Right lobe of liver (tissue), 6 donors: Measurements from ENCODE around the gene TMUB1. TPM values are rescaled to one million over a fixed set of nuclear protein-coding genes. Genes with fewer than 3 reads are reported as not detected.

ENCODE experiments used
- ATAC-seq, 4 donors: fragments of 200-7000 bp; cut with Tn5 transposase; one replicate each; pipeline ENCODE4 v1.9.1; 2020; ENCODE audit warnings: mild to moderate bottlenecking in 4 of 4, moderate library complexity in 4 of 4
- DNase-seq, 3 donors: peaks; one replicate each; pipeline ENCODE4 v3.0.0-alpha.2; 2020
- H3K27ac ChIP-seq, 3 donors: fragments of 200-600 bp; one replicate each; pipeline ENCODE4 v1.8.0; 2022
- H3K27me3 ChIP-seq, 2 donors: fragments of 200-600 bp; one replicate each; pipeline ENCODE4 v1.8.0; 2022
- H3K36me3 ChIP-seq, 4 donors: fragments of 200-600 bp; sonication (generic) in 1 of 4; one replicate each; pipeline versions ENCODE4 v1.5.1 to v1.8.0; 2017 to 2022; ENCODE audit warnings: control low read depth in 1 of 4
- H3K4me1 ChIP-seq, 4 donors: fragments of 200-600 bp; sonication (generic) in 1 of 4; one replicate each; pipeline versions ENCODE4 v1.5.1 to v1.8.0; 2017 to 2022; ENCODE audit warnings: control low read depth in 1 of 4
- H3K4me3 ChIP-seq, 3 donors: fragments of 200-600 bp; one replicate each; pipeline ENCODE4 v1.8.0; 2022
- H3K9me3 ChIP-seq, 4 donors: fragments of 200-600 bp; sonication (generic) in 1 of 4; one replicate each; pipeline versions ENCODE4 v1.5.1 to v1.8.0; 2017 to 2022; ENCODE audit warnings: control low read depth in 1 of 4
- CTCF ChIP-seq, 4 donors: fragments of 200-600 bp in 3 of 4; fragments of 450-650 bp in 1 of 4; IDR thresholded peaks; one replicate each; pipeline versions ENCODE4 v1.5.1 to v1.8.0; 2016 to 2022; ENCODE audit warnings: antibody characterized with exemption in 4 of 4, mild to moderate bottlenecking in 2 of 4
- POLR2A ChIP-seq: fragments of 450-650 bp; IDR thresholded peaks from one replicate; pipeline ENCODE4 v1.6.1; 2017; ENCODE audit warnings: antibody characterized with exemption, mild to moderate bottlenecking
- WGBS: methylation state at CpG from one replicate; pipeline ENCODE4 v1.1.6; 2018; ENCODE audit warnings: low coverage, low lambda C conversion rate; ENCODE audit not compliant: insufficient coverage; ENCODE audit errors: missing lambda C conversion rate; 5-methylcytosine and 5-hydroxymethylcytosine counted together
- intact Hi-C, 2 donors: fragments of 100-400 bp; cut with DNase I; formaldehyde crosslinking; loops; one replicate each; pipeline versions ENCODE4 v1.11.2 to v1.14.1; 2022
- total RNA-seq, 6 experiments: library from RNA; depleted of rRNA in 2 of 6; stranded (reverse); fragments of >200 nt in 2 of 6; fragmentation: NEBNext Ultra II Directional in 3 of 6; extraction: Animal tissue kit (Norgen Biotek cat#: 25700) in 3 of 6; gene quantifications; one replicate each; pipeline versions ENCODE4 v1.1.0 to v1.2.4, GENCODE V29; 2016 to 2023
- donor health status: DM: no; HTN: yes; CAD: no.
- donor health status: DM: no; HTN: no; CAD: no.
- donor health status: DM: no; HTN: no; CAD: no.
- donor health status: DM: no; HTN: yes; CAD: no.
- donor health status: DM: no; HTN: yes; CAD: no.

The TMUB1 gene
- total RNA-seq, 6 experiments from 2014 or later = 27.7 to 63.1 (median 41.8) TPM

DNA sequence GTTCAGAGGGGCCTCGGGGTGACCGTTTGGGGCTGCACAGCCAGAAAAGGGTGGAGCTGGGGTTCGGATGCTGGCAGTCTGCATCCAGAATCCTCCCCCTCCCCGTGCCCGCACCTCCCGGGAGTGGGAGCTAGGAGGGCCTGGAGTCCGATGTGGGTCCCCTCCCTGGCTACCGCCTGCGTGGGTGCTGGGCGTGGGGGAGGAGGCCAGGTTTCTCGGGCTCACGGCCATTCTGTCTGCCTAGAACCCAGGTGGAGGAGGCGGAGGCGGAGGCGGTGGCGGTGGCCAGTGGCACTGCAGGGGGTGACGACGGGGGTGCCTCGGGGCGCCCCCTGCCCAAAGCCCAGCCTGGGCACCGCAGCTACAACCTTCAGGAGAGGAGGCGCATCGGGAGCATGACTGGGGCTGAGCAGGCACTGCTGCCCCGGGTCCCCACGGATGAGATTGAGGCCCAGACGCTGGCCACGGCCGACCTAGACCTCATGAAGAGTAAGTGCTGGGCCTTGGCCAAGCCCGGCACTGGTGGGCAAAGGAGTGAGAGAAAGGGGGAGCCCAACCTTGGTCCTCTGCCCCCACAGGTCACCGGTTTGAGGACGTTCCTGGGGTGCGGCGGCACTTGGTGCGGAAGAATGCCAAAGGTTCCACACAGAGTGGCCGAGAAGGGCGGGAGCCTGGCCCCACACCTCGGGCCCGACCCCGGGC is 16.9 kb downstream of the TMUB1 start:
- intact Hi-C loops = no loop called here
- Histone ChIP-seq H3K4me3 (no peak overlapping the region), H3K4me1 (peaks cover 0 to 16% (median 8%) of the 10 kb centered on the region in 4 donors), H3K27ac (no peak overlapping the region), H3K9me3 (no peaks in the 10 kb centered on the region), H3K36me3 (peaks cover 0 to 66% (median 31%) of the 10 kb centered on the region in 4 donors), H3K27me3 (no peaks in the 10 kb centered on the region)
- DNase-seq = no peak
- TF ChIP-seq CTCF (IDR thresholded peaks at IDR 0.05) (no peak), POLR2A (no peak)
- ATAC-seq = no peak
- WGBS = 89% methylated on average over 10 of the region's 39 CpGs

DNA sequence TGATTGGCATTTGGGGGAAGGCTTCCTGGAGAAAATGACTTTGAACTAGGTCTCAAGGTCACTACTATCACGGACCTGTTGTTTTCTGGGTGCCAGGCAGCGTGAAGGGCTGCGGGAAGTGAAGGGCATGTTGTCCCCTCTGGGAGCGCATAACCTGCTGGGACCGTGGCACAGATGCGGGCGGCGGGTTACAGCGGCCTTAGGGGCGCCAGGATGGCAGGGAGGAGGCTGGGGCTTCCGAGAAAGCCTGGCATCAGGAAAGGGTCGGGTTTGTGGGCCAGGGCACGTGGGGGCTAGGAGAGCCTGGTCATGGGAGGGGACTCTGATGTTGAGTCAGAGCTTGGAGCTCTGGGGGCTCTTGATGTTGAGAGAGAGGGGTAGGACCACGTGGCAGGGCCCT is 17.8 kb downstream of the TMUB1 start:
- no peak overlapping the region for H3K4me3 ChIP-seq
- H3K36me3 ChIP-seq = peaks cover 0 to 57% (median 26%) of the 10 kb centered on the region in 4 donors
- no peak overlapping the region for H3K27ac ChIP-seq
- ATAC-seq (no peak), DNase-seq (no peak)
- intact Hi-C loops = no loop called here
- no peak for TF ChIP-seq POLR2A
- TF ChIP-seq CTCF (IDR thresholded peaks at IDR 0.05) = no peak
- H3K27me3 ChIP-seq = no peaks in the 10 kb centered on the region
- H3K9me3 ChIP-seq = no peaks in the 10 kb centered on the region
- peaks cover 0 to 25% (median 12%) of the 10 kb centered on the region in 4 donors for H3K4me1 ChIP-seq
- 64% methylated on average over 11 of the region's 14 CpGs for whole genome bisulfite sequencing

DNA sequence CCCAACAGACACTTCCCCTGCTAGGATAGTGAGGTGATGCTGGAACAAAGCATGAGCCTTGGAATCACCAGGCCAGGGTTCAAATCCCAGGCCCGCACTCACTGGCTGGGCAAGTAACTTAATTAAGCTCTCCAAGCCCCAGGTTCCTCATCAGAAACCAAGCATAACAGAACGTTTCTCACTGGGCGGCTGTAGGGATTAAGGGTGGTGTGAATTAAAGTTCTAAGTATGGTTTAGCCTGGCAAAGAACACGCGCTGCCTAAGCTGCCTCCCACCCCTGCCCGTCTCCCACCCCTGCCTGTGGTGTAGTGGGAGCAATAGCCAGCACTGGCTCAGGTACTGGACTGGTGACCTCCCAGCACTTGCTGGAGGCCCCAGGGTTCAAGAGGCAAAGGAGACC is 18.3 kb downstream of the TMUB1 start:
- Histone ChIP-seq H3K9me3 (no peaks in the 10 kb centered on the region), H3K4me1 (peaks cover 0 to 26% (median 13%) of the 10 kb centered on the region in 4 donors), H3K27me3 (no peaks in the 10 kb centered on the region), H3K36me3 (peaks cover 0 to 52% (median 23%) of the 10 kb centered on the region in 4 donors), H3K27ac (no peak overlapping the region), H3K4me3 (no peak overlapping the region)
- intact Hi-C loops = no loop called here
- 88% methylated on average over 4 of the region's 6 CpGs for WGBS
- TF ChIP-seq POLR2A (no peak), CTCF (IDR thresholded peaks at IDR 0.05) (no peak)
- no peak for DNase-seq
- ATAC-seq = no peak

- WGBS = 79% methylated on average over 4 of the region's 18 CpGs
These were observed 18.8 kb downstream of the TMUB1 start for GRCh38 chr7:151064454-151064853.

More at GRCh38 chr7:151064454-151064853, 18.8 kb downstream of the TMUB1 start:
- Histone ChIP-seq H3K9me3 (no peaks in the 10 kb centered on the region), H3K27me3 (no peaks in the 10 kb centered on the region), H3K27ac (no peak overlapping the region), H3K36me3 (peaks cover 0 to 46% (median 21%) of the 10 kb centered on the region in 4 donors), H3K4me1 (peaks cover 0 to 26% (median 13%) of the 10 kb centered on the region in 4 donors), H3K4me3 (no peak overlapping the region)
- no peak for ATAC-seq
- intact Hi-C loops = no loop called here
- no peak for DNase-seq
- TF ChIP-seq POLR2A (no peak), CTCF (IDR thresholded peaks at IDR 0.05) (no peak)
